Heart right ventricle (tissue), 16 donors: Measurements from ENCODE around the gene GINS1. TPM values are rescaled to one million over a fixed set of nuclear protein-coding genes. Genes with fewer than 3 reads are reported as not detected.

Experiments
- ATAC-seq, 8 donors: fragments of 200-7000 bp; cut with Tn5 transposase; one replicate each; pipeline ENCODE4 v1.9.1; 2020; ENCODE audit warnings: mild to moderate bottlenecking in 8 of 8, moderate library complexity in 8 of 8, moderate number of reproducible peaks in 1 of 8
- DNase-seq, 2 donors: peaks; one replicate each; pipeline ENCODE4 v3.0.0-alpha.2; 2020
- H3K27ac ChIP-seq, 10 donors: fragments of 200-600 bp; sonication (generic) in 2 of 10; one replicate each; pipeline versions ENCODE4 v1.5.0 to v1.8.0; 2020 to 2022; ENCODE audit warnings: mild to moderate bottlenecking in 3 of 10
- H3K27me3 ChIP-seq, 7 donors: fragments of 200-600 bp; one replicate each; pipeline ENCODE4 v1.8.0; 2021 to 2022; ENCODE audit warnings: mild to moderate bottlenecking in 2 of 7
- H3K36me3 ChIP-seq, 9 donors: fragments of 200-600 bp; sonication (generic) in 1 of 9; one replicate each; pipeline versions ENCODE4 v1.5.0 to v1.8.0; 2020 to 2022; ENCODE audit warnings: mild to moderate bottlenecking in 2 of 9
- H3K4me1 ChIP-seq, 9 donors: fragments of 200-600 bp; sonication (generic) in 1 of 9; one replicate each; pipeline versions ENCODE4 v1.5.0 to v1.8.0; 2020 to 2022; ENCODE audit warnings: mild to moderate bottlenecking in 4 of 9
- H3K4me3 ChIP-seq, 10 donors: fragments of 200-600 bp; sonication (generic) in 2 of 10; one replicate each; pipeline versions ENCODE4 v1.5.0 to v1.8.0; 2020 to 2022; ENCODE audit warnings: mild to moderate bottlenecking in 7 of 10, moderate library complexity in 2 of 10
- H3K9me3 ChIP-seq, 11 donors: fragments of 200-600 bp in 10 of 11; sonication (generic) in 2 of 11; one replicate each; pipeline versions ENCODE4 v1.5.0 to v1.8.0; 2013 to 2022; ENCODE audit warnings: mild to moderate bottlenecking in 2 of 11, control low read depth in 1 of 11, moderate library complexity in 1 of 11
- WGBS, 2 donors: extraction: QIAGEN DNeasy Blood & Tissue Kit; methylation state at CpG; one replicate each; pipeline ENCODE4 v1.1.7; 2013; ENCODE audit warnings: inconsistent platforms in 1 of 2; 5-methylcytosine and 5-hydroxymethylcytosine counted together
- intact Hi-C, 10 donors: fragments of 100-400 bp; cut with DNase I; formaldehyde crosslinking; loops; one replicate each; pipeline versions ENCODE4 v1.11.1 to v1.14.2; 2022
- polyA plus RNA-seq, 2 donors: library from polyadenylated mRNA; stranded (reverse); fragments of 200-250 nt; gene quantifications; one replicate each; pipeline ENCODE4 v1.2.3, GENCODE V29; 2013
- total RNA-seq, 10 donors: library from RNA; stranded (reverse); fragmentation: NEBNext Ultra II Directional in 3 of 10; extraction: Animal tissue kit (Norgen Biotek cat#: 25700) in 3 of 10; gene quantifications; one replicate each; pipeline versions ENCODE4 v1.2.1 to v1.2.4, GENCODE V29; 2021 to 2023
- TF ChIP-seq, protein P1 (sequence below), 9 donors: fragments of 200-600 bp; sonication (generic) in 2 of 9; IDR thresholded peaks; one replicate each; pipeline versions ENCODE4 v1.5.0 to v1.8.0; 2021 to 2022; ENCODE audit warnings: antibody characterized with exemption in 9 of 9, mild to moderate bottlenecking in 5 of 9, moderate library complexity in 1 of 9
- donor health status: Arrhythmogenic right ventricular cardiomyopathy.
- donor health status: ischemic (EF 13 %, LVEDD 7.1; RV severe dilation, severe dysfunction).
- donor health status: healthy with polysubstance abuse.
- donor health status: DM: no; HTN: yes; CAD: no.
- donor health status: DM: no; HTN: no; CAD: no.
- donor health status: ischemic (EF 25% LVEDD 6.9; RV normal size, moderate dysfunction).
- donor health status: ischemic (EF 25% LVEDD 5.7; RV mildly dilated, moderate dysfunction).
- donor health status: healthy.
- donor health status: DM: yes; HTN: yes; CAD: no.
- donor health status: Ischemic cardiomyopathy.
- donor health status: ischemic (EF 35%, LVEDD 5.7; RV mildly dilated, moderate dysfunction).
- donor health status: nonischemic (EF 11% LVEDD 7.7; RV severe dilation, severe dysfunction).
- donor health status: DM: yes; HTN: yes; CAD: no.
- donor health status: PGD.
- donor health status: ischemic (EF 29% LVEDD 5.4; RV normal size, mild dysfunction).
- donor health status: nonischemic (EF 23%, LVEDD 6.1; RV moderate dilation, normal function).

GINS1 gene
- total and polyA plus RNA-seq, 12 donors, result 0.19 to 1.6 (median 0.54) TPM

DNA sequence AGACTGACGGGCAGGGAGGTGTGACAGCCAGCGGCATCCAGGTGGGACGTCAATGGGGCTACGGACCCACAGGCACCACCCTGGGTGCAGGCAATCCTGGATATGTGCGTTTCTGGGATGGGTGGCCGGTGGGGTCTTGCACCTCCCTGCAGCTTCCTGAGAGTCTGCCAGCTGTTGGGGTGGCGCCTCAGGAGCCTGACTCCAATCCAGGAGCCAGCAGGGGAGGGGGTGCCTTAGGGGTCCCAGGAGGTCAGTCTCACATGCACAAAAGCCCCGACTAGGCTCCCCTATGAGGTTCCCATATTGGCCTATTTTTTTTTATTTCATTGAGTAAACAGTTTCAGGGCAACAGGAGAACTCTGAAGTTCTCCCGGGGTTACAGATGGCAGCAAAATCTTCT, 73.3 kb downstream of the GINS1 start:
- Histone ChIP-seq H3K36me3 (peaks cover 0 to 30% (median 0%) of the 10 kb centered on the region in 9 donors), H3K4me1 (peaks cover 0 to 10% (median 0%) of the 10 kb centered on the region in 9 donors), H3K27me3 (no peaks in the 10 kb centered on the region), H3K27ac (no peak overlapping the region), H3K9me3 (no peaks in the 10 kb centered on the region), H3K4me3 (no peak overlapping the region)
- ATAC-seq (no peak), DNase-seq (no peak)
- 81 to 83% methylated on average over 9 of the region's 9 CpGs for WGBS, 2 donors
- TF ChIP-seq, protein P1, sequence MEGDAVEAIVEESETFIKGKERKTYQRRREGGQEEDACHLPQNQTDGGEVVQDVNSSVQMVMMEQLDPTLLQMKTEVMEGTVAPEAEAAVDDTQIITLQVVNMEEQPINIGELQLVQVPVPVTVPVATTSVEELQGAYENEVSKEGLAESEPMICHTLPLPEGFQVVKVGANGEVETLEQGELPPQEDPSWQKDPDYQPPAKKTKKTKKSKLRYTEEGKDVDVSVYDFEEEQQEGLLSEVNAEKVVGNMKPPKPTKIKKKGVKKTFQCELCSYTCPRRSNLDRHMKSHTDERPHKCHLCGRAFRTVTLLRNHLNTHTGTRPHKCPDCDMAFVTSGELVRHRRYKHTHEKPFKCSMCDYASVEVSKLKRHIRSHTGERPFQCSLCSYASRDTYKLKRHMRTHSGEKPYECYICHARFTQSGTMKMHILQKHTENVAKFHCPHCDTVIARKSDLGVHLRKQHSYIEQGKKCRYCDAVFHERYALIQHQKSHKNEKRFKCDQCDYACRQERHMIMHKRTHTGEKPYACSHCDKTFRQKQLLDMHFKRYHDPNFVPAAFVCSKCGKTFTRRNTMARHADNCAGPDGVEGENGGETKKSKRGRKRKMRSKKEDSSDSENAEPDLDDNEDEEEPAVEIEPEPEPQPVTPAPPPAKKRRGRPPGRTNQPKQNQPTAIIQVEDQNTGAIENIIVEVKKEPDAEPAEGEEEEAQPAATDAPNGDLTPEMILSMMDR (IDR thresholded peaks at IDR 0.05), result no peak
- intact Hi-C loops, result no loop called here

DNA sequence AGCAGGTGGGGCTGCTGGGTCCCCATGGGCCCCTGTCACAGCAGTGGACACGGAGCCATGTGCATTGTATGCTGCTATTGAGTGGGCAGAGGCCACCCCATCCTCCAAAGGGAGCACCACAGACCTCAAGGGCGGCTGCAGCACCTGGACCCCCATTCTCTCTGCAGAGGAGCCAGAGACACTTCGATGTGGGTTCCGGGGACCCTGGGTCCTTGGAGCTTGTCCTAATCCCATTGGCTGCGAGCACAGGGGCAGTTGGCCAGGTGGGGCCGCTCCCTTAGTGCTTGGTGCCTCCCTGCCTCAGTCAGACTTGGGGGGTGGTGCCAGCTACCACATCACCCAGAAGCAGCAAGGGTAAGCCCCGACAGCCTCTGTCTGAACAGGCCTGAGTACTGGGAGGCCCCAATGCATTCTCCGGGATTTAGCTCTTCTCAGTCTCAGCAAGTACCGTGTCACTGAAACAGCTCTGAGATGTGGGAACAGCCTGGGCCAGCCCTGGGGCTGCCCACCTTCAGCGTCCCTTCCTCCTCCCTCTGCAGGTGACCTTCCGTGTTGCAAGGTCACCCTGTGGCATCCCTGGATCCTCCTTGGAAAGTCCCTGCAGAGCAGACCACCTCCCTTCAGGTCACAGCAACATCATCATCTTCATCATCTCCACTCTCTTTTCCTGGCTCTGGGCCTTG, 73.9 kb downstream of the GINS1 start:
- DNase-seq (no peak), ATAC-seq (no peak)
- no peaks in the 10 kb centered on the region for H3K9me3 ChIP-seq
- H3K36me3 ChIP-seq, result peaks cover 0 to 30% (median 0%) of the 10 kb centered on the region in 9 donors
- TF ChIP-seq, protein P1 (IDR thresholded peaks at IDR 0.05), result no peak
- H3K4me3 ChIP-seq, result no peak overlapping the region
- intact Hi-C loops, result no loop called here
- no peaks in the 10 kb centered on the region for H3K27me3 ChIP-seq
- H3K4me1 ChIP-seq, result peaks cover 0 to 16% (median 4%) of the 10 kb centered on the region in 9 donors
- no peak overlapping the region for H3K27ac ChIP-seq
- 93 to 95% methylated on average over 11 of the region's 11 CpGs for WGBS, 2 donors

- TF ChIP-seq, protein P1 (IDR thresholded peaks at IDR 0.05), result no peak
- DNase-seq, result no peak
- H3K27me3 ChIP-seq, result no peaks in the 10 kb centered on the region
- no peaks in the 10 kb centered on the region for H3K9me3 ChIP-seq
- intact Hi-C loops, result no loop called here
- H3K4me3 ChIP-seq, result no peak overlapping the region
- H3K27ac ChIP-seq, result no peak overlapping the region
- peaks cover 0 to 30% (median 0%) of the 10 kb centered on the region in 9 donors for H3K36me3 ChIP-seq
- peaks cover 0 to 20% (median 4%) of the 10 kb centered on the region in 9 donors for H3K4me1 ChIP-seq
- no peak for ATAC-seq
- 92 to 93% methylated on average over 12 of the region's 12 CpGs for WGBS, 2 donors
Observed at GRCh38 chr20:25481918-25482253, 74.4 kb downstream of the GINS1 start.

DNA sequence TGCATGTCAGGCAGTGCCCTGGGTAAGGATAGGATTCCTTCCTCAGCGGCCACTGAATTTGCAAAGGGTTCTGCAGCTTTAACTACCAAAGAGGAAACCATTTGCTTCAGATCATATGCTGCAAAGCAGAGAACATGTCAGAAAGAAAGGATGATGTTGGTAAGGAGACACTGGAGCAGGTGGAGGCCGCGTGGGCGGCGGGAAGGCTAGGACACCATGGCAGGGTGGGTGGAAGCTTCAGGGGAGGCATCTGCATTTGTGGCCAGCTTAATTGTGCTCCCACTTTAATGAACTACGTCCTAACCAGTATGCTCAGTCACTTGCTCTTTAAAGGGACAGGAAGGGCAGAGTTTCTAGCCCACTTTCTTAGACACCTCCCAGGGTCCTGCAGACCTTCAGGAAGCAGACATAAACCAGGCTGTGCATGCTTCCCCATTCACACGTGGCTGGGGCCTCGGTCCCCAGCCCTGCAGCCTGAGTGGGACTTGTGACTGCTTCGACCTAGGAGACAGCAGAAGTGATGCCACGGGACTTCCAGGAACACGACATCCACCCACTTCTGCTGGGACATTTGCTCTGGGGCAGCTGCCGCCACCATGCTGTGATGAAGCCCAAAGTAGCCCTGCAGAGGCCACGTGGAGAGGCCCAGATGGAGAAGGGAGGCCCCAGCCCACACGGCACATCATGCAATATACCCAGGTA, 76.1 kb downstream of the GINS1 start:
- 86 to 87% methylated on average over 14 of the region's 14 CpGs for WGBS, 2 donors
- intact Hi-C loops, result no loop called here
- DNase-seq, result no peak
- Histone ChIP-seq H3K36me3 (peaks cover 0 to 29% (median 0%) of the 10 kb centered on the region in 9 donors), H3K27me3 (no peaks in the 10 kb centered on the region), H3K27ac (no peak overlapping the region), H3K4me3 (no peak overlapping the region), H3K9me3 (no peaks in the 10 kb centered on the region), H3K4me1 (peaks cover 0 to 20% (median 4%) of the 10 kb centered on the region in 9 donors)
- no peak for ATAC-seq
- TF ChIP-seq, protein P1 (IDR thresholded peaks at IDR 0.05), result no peak
